Measurements from ENCODE around the gene PHLDB3. TPM values are rescaled to one million over a fixed set of nuclear protein-coding genes. Genes with fewer than 3 reads are reported as not detected.
A peak's percentile ranks its signal among the peaks of the same experiment; 100 is the strongest.

Gene PHLDB3
- total and polyA plus RNA-seq, 2 of the 13 experiments (the other 11 are each of a cell fraction or from before 2014, with no cell fraction given): 11.3 to 14.5 TPM

DNA sequence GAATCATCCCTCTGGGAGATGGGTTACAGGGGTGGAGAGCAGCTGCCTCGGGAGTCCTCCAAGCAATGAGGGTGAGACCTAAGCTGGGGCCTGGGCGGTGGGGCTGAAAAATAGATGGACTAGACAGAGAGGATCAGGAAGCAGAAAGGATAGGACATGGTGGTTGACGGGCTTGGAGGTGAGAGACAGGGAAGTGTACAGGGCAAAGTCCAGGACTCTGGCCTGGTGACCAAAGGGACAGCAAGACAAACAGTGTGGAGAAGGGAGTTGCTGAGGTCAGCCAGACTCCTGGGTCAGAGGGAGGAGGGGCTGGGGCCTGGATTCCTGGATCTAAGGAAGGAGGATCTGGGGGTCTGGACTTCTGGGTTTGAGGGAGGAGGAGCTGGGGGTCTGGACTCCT, 5.5 kb downstream of the PHLDB3 start (continued):
- TF ChIP-seq, protein P1, sequence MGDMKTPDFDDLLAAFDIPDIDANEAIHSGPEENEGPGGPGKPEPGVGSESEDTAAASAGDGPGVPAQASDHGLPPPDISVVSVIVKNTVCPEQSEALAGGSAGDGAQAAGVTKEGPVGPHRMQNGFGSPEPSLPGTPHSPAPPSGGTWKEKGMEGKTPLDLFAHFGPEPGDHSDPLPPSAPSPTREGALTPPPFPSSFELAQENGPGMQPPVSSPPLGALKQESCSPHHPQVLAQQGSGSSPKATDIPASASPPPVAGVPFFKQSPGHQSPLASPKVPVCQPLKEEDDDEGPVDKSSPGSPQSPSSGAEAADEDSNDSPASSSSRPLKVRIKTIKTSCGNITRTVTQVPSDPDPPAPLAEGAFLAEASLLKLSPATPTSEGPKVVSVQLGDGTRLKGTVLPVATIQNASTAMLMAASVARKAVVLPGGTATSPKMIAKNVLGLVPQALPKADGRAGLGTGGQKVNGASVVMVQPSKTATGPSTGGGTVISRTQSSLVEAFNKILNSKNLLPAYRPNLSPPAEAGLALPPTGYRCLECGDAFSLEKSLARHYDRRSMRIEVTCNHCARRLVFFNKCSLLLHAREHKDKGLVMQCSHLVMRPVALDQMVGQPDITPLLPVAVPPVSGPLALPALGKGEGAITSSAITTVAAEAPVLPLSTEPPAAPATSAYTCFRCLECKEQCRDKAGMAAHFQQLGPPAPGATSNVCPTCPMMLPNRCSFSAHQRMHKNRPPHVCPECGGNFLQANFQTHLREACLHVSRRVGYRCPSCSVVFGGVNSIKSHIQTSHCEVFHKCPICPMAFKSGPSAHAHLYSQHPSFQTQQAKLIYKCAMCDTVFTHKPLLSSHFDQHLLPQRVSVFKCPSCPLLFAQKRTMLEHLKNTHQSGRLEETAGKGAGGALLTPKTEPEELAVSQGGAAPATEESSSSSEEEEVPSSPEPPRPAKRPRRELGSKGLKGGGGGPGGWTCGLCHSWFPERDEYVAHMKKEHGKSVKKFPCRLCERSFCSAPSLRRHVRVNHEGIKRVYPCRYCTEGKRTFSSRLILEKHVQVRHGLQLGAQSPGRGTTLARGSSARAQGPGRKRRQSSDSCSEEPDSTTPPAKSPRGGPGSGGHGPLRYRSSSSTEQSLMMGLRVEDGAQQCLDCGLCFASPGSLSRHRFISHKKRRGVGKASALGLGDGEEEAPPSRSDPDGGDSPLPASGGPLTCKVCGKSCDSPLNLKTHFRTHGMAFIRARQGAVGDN (CRISPR knock-in tag; IDR thresholded peaks at IDR 0.05): peak; percentile 68
- TF ChIP-seq ZNF333 (CRISPR knock-in tag; IDR thresholded peaks at IDR 0.05; ENCODE audit: borderline replicate concordance) (peak; percentile 34; the same call in 1 of the 2 replicates), ZNF746 (CRISPR knock-in tag; IDR thresholded peaks at IDR 0.05) (no peak; the same call in 1 of the 2 replicates), ZBTB38 (CRISPR knock-in tag; IDR thresholded peaks at IDR 0.05) (peak; percentile 34; the same call in 1 of the 2 replicates), ZNF34 (CRISPR knock-in tag; IDR thresholded peaks at IDR 0.05; ENCODE audit: borderline replicate concordance) (no peak), TBX3 (IDR thresholded peaks at IDR 0.05; ENCODE audit: borderline replicate concordance) (0 out of 2 replicates have a peak, but pooled peaks have one; percentile 53), ZNF891 (CRISPR knock-in tag; IDR thresholded peaks at IDR 0.05) (no peak), TARDBP (CRISPR knock-in tag; IDR thresholded peaks at IDR 0.05) (0 out of 2 replicates have a peak, but pooled peaks have one; percentile 54), SOX5 (CRISPR knock-in tag; IDR thresholded peaks at IDR 0.05; ENCODE audit: borderline replicate concordance) (peak; percentile 55; the same call in 1 of the 2 replicates)
- TF ChIP-seq, protein P2, sequence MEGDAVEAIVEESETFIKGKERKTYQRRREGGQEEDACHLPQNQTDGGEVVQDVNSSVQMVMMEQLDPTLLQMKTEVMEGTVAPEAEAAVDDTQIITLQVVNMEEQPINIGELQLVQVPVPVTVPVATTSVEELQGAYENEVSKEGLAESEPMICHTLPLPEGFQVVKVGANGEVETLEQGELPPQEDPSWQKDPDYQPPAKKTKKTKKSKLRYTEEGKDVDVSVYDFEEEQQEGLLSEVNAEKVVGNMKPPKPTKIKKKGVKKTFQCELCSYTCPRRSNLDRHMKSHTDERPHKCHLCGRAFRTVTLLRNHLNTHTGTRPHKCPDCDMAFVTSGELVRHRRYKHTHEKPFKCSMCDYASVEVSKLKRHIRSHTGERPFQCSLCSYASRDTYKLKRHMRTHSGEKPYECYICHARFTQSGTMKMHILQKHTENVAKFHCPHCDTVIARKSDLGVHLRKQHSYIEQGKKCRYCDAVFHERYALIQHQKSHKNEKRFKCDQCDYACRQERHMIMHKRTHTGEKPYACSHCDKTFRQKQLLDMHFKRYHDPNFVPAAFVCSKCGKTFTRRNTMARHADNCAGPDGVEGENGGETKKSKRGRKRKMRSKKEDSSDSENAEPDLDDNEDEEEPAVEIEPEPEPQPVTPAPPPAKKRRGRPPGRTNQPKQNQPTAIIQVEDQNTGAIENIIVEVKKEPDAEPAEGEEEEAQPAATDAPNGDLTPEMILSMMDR (CRISPR knock-in tag; IDR thresholded peaks at IDR 0.05): no peak
- TF ChIP-seq, protein P3, sequence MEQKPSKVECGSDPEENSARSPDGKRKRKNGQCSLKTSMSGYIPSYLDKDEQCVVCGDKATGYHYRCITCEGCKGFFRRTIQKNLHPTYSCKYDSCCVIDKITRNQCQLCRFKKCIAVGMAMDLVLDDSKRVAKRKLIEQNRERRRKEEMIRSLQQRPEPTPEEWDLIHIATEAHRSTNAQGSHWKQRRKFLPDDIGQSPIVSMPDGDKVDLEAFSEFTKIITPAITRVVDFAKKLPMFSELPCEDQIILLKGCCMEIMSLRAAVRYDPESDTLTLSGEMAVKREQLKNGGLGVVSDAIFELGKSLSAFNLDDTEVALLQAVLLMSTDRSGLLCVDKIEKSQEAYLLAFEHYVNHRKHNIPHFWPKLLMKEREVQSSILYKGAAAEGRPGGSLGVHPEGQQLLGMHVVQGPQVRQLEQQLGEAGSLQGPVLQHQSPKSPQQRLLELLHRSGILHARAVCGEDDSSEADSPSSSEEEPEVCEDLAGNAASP (CRISPR knock-in tag; IDR thresholded peaks at IDR 0.05; ENCODE audit: borderline replicate concordance): peak; percentile 76; the same call in 1 of the 2 replicates
- TF ChIP-seq, protein P4, sequence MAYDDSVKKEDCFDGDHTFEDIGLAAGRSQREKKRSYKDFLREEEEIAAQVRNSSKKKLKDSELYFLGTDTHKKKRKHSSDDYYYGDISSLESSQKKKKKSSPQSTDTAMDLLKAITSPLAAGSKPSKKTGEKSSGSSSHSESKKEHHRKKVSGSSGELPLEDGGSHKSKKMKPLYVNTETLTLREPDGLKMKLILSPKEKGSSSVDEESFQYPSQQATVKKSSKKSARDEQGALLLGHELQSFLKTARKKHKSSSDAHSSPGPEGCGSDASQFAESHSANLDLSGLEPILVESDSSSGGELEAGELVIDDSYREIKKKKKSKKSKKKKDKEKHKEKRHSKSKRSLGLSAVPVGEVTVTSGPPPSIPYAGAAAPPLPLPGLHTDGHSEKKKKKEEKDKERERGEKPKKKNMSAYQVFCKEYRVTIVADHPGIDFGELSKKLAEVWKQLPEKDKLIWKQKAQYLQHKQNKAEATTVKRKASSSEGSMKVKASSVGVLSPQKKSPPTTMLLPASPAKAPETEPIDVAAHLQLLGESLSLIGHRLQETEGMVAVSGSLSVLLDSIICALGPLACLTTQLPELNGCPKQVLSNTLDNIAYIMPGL (CRISPR knock-in tag; IDR thresholded peaks at IDR 0.05; ENCODE audit: borderline replicate concordance in 1 of 2, low read depth in 1 of 2): peak; percentile 28 to 31; a peak in 1 of 4 replicates
- TF ChIP-seq, protein P5, sequence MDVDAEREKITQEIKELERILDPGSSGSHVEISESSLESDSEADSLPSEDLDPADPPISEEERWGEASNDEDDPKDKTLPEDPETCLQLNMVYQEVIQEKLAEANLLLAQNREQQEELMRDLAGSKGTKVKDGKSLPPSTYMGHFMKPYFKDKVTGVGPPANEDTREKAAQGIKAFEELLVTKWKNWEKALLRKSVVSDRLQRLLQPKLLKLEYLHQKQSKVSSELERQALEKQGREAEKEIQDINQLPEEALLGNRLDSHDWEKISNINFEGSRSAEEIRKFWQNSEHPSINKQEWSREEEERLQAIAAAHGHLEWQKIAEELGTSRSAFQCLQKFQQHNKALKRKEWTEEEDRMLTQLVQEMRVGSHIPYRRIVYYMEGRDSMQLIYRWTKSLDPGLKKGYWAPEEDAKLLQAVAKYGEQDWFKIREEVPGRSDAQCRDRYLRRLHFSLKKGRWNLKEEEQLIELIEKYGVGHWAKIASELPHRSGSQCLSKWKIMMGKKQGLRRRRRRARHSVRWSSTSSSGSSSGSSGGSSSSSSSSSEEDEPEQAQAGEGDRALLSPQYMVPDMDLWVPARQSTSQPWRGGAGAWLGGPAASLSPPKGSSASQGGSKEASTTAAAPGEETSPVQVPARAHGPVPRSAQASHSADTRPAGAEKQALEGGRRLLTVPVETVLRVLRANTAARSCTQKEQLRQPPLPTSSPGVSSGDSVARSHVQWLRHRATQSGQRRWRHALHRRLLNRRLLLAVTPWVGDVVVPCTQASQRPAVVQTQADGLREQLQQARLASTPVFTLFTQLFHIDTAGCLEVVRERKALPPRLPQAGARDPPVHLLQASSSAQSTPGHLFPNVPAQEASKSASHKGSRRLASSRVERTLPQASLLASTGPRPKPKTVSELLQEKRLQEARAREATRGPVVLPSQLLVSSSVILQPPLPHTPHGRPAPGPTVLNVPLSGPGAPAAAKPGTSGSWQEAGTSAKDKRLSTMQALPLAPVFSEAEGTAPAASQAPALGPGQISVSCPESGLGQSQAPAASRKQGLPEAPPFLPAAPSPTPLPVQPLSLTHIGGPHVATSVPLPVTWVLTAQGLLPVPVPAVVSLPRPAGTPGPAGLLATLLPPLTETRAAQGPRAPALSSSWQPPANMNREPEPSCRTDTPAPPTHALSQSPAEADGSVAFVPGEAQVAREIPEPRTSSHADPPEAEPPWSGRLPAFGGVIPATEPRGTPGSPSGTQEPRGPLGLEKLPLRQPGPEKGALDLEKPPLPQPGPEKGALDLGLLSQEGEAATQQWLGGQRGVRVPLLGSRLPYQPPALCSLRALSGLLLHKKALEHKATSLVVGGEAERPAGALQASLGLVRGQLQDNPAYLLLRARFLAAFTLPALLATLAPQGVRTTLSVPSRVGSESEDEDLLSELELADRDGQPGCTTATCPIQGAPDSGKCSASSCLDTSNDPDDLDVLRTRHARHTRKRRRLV (CRISPR knock-in tag; IDR thresholded peaks at IDR 0.05): no peak
- TF ChIP-seq, protein P6, sequence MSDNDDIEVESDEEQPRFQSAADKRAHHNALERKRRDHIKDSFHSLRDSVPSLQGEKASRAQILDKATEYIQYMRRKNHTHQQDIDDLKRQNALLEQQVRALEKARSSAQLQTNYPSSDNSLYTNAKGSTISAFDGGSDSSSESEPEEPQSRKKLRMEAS (IDR thresholded peaks at IDR 0.05): peak; percentile 54; the same call in 1 of the 2 replicates
